ENCODE results near the gene ERC1.

The ERC1 gene

GRCh38 chr12:1365703-1366102 is 374.7 kb downstream of the ERC1 start:
- no peak for DNase-seq

- DNase-seq = no peak
Observed at GRCh38 chr12:1367331-1368291, 376.6 kb downstream of the ERC1 start.

DNA sequence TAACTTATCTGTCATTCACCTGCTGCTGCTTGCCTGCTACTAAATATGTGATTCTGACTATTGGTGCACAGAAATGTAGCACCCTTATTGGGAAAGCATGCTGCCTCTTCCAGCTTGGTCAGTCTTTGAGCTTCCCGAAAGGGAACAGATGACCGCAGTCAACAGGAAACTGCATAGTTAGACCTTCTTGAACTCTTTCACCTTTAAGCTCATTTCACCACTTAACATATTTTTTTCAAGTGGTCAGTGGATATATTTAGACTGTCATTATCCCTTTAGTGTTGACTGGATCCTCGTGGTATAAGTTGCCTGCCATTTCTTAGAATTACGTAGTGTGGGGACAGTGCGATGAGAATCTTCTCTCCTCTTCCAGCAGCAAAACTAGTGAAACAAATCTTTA is 378.4 kb downstream of the ERC1 start:
- DNase-seq = no peak

DNA sequence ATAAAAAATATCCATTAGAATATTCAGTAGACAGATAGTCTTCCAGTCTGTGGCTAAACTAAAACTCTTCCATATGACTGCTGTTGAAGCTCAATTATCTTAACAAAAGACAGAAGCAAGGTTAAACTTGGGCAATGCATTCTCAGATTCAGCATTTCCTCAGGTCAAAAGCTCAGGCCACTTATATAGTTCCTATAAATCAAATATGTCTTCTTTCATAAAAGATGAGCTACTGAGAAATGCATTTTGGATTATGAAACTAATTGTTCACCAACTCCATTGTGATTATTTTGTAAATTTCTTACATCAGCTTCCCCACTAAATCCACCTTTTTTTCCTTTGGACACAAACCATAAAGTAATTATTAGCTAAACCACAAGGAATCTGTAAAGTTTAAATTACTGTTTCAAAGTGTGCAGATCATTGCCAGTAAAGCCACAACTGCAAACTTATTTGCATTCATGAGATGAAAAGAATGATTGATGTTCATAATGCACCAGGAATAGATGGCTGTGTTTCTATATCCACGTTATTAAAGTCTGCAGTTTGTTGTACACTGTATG is 379.0 kb downstream of the ERC1 start:
- DNase-seq = no peak

- DNase-seq = no peak
Observed at GRCh38 chr12:1373901-1374735, 383.1 kb downstream of the ERC1 start.

DNA sequence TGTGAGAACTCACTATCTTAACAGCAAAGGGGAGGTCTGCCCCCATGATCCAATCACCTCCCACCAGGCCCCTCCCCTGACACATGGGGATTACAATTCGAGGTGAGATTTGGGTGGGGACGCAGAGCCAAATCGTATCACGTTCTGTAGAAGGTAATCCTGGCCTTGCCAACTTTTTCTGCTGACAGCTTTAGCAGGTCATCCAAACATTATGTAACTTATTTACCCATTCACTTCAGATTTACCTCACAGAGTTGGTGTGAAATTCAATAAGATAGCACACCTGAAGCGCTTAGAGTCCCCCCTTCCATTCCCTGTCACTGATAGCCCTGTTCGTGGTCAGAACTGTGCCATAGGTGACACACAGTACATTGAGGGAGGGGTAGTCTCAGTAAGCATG is 384.3 kb downstream of the ERC1 start:
- DNase-seq = no peak

GRCh38 chr12:1377117-1377516 is 386.1 kb downstream of the ERC1 start:
- no peak for DNase-seq

- DNase-seq = no peak
Observed at GRCh38 chr12:1377681-1378080, 386.7 kb downstream of the ERC1 start.

- no peak for DNase-seq
Observed at GRCh38 chr12:1380171-1380851, 389.3 kb downstream of the ERC1 start.

DNA sequence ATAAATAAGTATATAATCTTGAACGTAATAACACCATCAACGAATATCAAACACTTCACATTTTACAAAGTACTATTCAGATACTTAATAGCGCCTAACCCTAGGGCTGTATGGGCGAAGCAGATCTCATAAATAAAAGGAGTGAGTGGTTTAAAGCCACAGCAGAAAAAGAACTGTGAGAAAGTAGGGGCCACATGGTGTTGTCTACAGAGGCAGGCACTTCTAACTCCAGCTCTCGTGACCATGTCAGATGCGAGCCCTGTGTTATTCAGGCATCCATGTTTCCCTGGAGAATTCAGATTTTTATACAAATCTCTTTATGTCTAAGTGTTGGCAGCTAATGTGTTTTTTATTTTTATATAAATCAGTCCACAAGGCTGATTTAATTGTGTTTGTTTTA is 391.1 kb downstream of the ERC1 start:
- DNase-seq = no peak

DNA sequence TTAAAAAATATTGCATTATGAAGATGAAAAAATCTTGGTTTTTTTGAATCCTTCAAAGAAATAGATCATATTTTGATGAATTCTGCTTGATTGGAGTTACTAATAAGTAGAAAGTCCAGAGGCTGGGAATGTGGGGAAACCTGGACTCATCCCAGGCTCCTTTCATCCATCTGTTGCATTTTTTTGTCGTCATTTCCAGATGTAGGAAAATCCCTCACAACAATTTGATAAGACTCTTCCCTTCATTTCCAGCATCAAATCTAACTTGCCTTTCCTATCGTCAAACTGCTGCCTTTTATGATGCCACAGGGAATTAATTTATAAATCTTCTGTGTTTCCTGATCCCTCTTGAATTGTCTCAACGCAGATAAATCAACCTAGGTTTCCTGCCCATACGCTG is 391.8 kb downstream of the ERC1 start:
- DNase-seq = no peak

DNA sequence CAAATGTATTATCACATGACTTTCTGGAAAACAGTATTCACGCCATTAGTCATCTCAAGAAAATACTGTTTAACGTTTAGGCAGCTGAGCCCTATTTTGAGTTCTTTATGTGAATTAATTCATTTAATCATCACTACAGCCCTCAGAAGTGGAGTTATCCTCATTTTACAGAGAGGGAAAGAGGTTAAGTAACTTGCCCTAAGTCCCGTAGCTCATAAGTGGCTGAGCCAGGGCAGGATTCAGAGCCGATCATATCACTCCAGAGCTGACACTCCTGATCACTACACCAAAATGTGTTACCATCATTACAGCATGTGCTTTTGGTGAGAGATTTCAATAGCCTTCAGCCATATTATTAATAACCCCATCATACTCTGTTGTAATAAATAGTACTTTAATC is 392.7 kb downstream of the ERC1 start:
- DNase-seq = no peak

GRCh38 chr12:1384910-1385309 is 393.9 kb downstream of the ERC1 start:
- DNase-seq = no peak

GRCh38 chr12:1391722-1392121 is 400.7 kb downstream of the ERC1 start:
- no peak for DNase-seq

GRCh38 chr12:1395421-1395955 is 404.5 kb downstream of the ERC1 start:
- no peak for DNase-seq

- DNase-seq = no peak
Observed at GRCh38 chr12:1398673-1399072, 407.6 kb downstream of the ERC1 start.

GRCh38 chr12:1401891-1402290 is 410.9 kb downstream of the ERC1 start:
- DNase-seq = no peak

DNA sequence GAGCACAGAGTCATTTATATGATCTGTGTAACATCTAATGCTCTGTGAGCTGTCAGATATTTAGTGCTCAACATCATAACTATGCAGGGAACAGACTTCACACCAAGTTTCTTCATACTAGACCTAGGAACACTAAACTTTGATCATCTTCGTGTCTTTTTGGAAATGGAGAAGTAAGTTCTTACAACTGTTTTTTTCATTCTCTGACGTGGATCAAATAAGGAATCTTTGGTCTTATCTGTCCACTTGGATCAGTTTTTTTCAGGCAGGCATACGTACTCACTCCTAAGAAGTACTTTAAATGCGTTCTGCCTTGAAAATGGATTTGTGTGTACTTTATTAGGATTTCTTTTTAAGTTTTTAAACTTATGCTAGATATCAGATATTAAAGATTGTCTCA is 412.4 kb downstream of the ERC1 start:
- no peak for DNase-seq

- no peak for DNase-seq
Observed at GRCh38 chr12:1405619-1406018, 414.6 kb downstream of the ERC1 start.

DNA sequence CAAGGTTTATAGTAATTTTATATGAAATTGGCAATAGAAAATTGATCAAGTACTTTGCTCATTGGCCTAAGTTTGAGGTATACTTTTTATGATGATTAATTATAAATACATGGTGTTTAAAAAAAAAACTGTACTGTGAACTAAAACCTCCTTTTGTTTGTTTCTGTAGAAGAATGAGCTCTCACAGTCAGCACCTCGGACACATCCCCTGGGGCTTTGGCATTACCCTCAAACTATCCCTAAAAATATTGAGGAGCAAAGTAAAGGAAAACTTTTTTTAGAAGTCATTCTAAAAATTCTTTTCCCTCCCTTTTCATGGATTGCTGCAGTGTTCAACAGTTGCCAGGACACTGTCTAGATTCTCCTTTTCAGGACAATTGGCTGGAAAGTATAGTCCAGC is 419.8 kb downstream of the ERC1 start:
- DNase-seq = no peak

DNA sequence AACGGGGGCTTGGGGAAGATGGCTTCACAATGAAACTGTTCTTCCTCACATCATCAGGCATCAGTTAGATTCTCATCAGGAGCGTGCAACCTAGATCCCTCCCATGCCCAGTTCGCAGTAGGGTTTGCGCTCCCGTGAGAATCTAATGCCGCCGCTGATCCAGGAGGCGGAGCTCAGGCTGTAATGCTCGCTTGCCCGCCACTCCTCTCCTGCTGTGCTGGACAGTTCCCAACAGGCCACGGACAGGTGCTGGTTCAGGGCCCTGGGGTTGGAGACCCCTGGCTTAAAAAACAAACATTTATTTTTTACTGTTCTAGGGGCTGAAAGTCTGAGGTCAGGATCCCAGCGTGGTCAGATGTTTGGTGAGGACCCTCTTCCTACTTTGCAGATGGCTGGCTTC is 422.9 kb downstream of the ERC1 start:
- no peak for DNase-seq

DNA sequence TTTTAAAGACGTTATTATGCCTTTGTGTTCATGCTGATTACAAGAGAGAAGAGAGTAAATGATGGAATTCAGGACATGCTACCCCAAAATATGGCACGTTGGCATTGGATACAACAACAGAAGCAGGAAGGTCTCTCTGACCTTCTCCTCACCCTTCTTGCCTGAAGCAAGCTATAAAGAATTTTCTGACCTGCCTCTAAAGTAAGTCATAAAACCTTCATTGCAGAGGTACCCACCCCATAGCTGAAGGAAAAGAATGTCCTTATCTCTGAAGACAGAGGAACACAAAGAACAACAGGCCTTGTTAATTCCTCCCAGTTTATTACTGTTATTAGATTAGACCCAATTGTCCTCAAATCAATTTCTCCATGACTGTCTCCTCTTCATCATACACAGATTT is 427.1 kb downstream of the ERC1 start:
- no peak for DNase-seq

- no peak for DNase-seq
Observed at GRCh38 chr12:1419849-1420371, 428.9 kb downstream of the ERC1 start.

All from NCI-H2081 (cell line).